ENCODE data around the gene LY6G5C. TPM values are rescaled to one million over a fixed set of nuclear protein-coding genes. Genes with fewer than 3 reads are reported as not detected.

The LY6G5C gene
- total and polyA plus RNA-seq, 2 donors (not counting 1 experiment from before 2014, with no cell fraction given): 0.83 to 2.0 TPM

DNA sequence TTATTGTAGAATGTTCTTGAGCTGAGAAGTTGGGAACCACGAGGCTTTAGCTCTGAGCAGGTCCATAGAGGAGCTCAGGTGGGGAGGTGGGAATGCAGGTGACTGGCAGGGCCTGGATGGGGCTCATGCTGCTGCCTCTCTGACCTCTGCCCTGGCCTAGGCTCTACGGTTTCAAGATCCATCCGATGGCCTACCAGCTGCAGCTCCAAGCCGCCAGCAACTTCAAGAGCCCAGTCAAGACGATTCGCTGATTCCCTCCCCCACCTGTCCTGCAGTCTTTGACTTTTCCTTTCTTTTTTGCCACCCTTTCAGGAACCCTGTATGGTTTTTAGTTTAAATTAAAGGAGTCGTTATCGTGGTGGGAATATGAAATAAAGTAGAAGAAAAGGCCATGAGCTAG, 11.2 kb downstream of the LY6G5C start, which contains the start of gene LY6G5B:
Gene LY6G5B (plus strand): TSS at position 301 of the 400 bp plus-strand sequence. CDS start 975 bp downstream, outside the sequence.
- Histone ChIP-seq H3K4me2 (ENCODE audit: extremely low read depth, insufficient read depth, low read length) (no peak within 1 kb of the TSS), H3K27me3 (ENCODE audit: control insufficient read depth, insufficient read depth, low read length) (no peaks in the 10 kb centered on the region), H3K79me2 (ENCODE audit: control insufficient read depth, insufficient read depth, low read length) (peaks cover 34% of the 10 kb centered on the region), H2AFZ (ENCODE audit: low read length) (no peak within 1 kb of the TSS), H3K36me3 (ENCODE audit: control insufficient read depth, insufficient read depth, low read length) (peaks cover 33% of the 10 kb centered on the region), H3K9ac (ENCODE audit: insufficient read depth, low read length) (no peak within 1 kb of the TSS), H3K27ac (ENCODE audit: insufficient read depth, low read length) (peak within 1 kb of the TSS; percentile 53), H3K9me3 (ENCODE audit: control insufficient read depth, insufficient read depth, low read depth, low read length) (no peaks in the 10 kb centered on the region), H3K4me3 (replicated peaks in 1 of 4; ENCODE audit: control extremely low read depth in 1 of 4, insufficient read depth in 1 of 4, low read depth in 3 of 4, low read length in 4 of 4) (no peak within 1 kb of the TSS), H4K20me1 (ENCODE audit: control insufficient read depth, extremely low read depth, insufficient read depth, low read length) (no peaks in the 10 kb centered on the region), H3K4me1 (ENCODE audit: control insufficient read depth, extremely low read depth, insufficient read depth, low read length) (peaks cover 10% of the 10 kb centered on the region)
- TF ChIP-seq, protein P1, sequence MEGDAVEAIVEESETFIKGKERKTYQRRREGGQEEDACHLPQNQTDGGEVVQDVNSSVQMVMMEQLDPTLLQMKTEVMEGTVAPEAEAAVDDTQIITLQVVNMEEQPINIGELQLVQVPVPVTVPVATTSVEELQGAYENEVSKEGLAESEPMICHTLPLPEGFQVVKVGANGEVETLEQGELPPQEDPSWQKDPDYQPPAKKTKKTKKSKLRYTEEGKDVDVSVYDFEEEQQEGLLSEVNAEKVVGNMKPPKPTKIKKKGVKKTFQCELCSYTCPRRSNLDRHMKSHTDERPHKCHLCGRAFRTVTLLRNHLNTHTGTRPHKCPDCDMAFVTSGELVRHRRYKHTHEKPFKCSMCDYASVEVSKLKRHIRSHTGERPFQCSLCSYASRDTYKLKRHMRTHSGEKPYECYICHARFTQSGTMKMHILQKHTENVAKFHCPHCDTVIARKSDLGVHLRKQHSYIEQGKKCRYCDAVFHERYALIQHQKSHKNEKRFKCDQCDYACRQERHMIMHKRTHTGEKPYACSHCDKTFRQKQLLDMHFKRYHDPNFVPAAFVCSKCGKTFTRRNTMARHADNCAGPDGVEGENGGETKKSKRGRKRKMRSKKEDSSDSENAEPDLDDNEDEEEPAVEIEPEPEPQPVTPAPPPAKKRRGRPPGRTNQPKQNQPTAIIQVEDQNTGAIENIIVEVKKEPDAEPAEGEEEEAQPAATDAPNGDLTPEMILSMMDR (conservative IDR thresholded peaks at IDR 0.05 in 1 of 2, IDR thresholded peaks at IDR 0.05 in 1 of 2; ENCODE audit: low read depth in 1 of 2, low read length in 2 of 2): no peak
- no peak for TF ChIP-seq EZH2 (IDR thresholded peaks at IDR 0.05; ENCODE audit: low read length, missing control alignments)
- no peak for DNase-seq (ENCODE audit: low read depth in 2 of 2)

DNA sequence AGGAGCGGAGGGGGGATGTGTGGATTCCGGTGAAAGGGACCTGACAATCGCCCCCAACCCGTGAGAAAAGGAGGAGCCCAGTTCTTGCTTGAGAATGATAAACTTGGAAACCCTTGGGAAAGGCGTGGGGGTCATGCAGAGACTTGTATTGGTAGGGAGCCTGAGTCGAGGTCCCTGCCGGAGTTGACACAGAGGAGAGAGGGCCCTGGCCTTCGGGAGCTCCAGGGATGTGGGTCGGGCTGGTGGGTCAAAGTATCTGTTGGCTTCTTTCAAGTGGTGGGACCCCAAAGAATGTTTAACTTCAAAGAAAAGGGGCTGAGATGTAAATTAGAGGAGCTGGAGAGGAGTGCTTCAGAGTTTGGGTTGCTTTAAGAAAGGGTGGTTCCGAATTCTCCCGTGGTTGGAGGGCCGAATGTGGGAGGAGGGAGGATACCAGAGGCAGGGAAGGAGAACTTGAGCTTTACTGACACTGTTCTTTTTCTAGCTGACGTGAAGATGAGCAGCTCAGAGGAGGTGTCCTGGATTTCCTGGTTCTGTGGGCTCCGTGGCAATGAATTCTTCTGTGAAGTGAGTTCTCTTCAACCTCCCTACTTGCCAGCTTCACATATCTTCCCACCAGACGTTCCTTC, 14.4 kb downstream of the LY6G5C start:
- Histone ChIP-seq H3K9me3 (ENCODE audit: control insufficient read depth, insufficient read depth, low read depth, low read length) (no peaks in the 10 kb centered on the region), H3K9ac (ENCODE audit: insufficient read depth, low read length) (peak overlapping the region; percentile 94), H3K4me1 (ENCODE audit: control insufficient read depth, extremely low read depth, insufficient read depth, low read length) (peaks cover 19% of the 10 kb centered on the region), H3K27ac (ENCODE audit: insufficient read depth, low read length) (peak overlapping the region; percentile 87), H4K20me1 (ENCODE audit: control insufficient read depth, extremely low read depth, insufficient read depth, low read length) (no peaks in the 10 kb centered on the region), H2AFZ (ENCODE audit: low read length) (no peak overlapping the region), H3K36me3 (ENCODE audit: control insufficient read depth, insufficient read depth, low read length) (peaks cover 27% of the 10 kb centered on the region), H3K79me2 (ENCODE audit: control insufficient read depth, insufficient read depth, low read length) (peaks cover 46% of the 10 kb centered on the region), H3K27me3 (ENCODE audit: control insufficient read depth, insufficient read depth, low read length) (no peaks in the 10 kb centered on the region), H3K4me2 (ENCODE audit: extremely low read depth, insufficient read depth, low read length) (peak overlapping the region; percentile 93), H3K4me3 (replicated peaks in 1 of 4; ENCODE audit: control extremely low read depth in 1 of 4, insufficient read depth in 1 of 4, low read depth in 3 of 4, low read length in 4 of 4) (peak overlapping the region; percentile 82 to 94 (median 86))
- no peak for TF ChIP-seq EZH2 (IDR thresholded peaks at IDR 0.05; ENCODE audit: low read length, missing control alignments)
- TF ChIP-seq, protein P1 (conservative IDR thresholded peaks at IDR 0.05 in 1 of 2, IDR thresholded peaks at IDR 0.05 in 1 of 2; ENCODE audit: low read depth in 1 of 2, low read length in 2 of 2): no peak
- no peak for DNase-seq (ENCODE audit: low read depth in 2 of 2)

DNA sequence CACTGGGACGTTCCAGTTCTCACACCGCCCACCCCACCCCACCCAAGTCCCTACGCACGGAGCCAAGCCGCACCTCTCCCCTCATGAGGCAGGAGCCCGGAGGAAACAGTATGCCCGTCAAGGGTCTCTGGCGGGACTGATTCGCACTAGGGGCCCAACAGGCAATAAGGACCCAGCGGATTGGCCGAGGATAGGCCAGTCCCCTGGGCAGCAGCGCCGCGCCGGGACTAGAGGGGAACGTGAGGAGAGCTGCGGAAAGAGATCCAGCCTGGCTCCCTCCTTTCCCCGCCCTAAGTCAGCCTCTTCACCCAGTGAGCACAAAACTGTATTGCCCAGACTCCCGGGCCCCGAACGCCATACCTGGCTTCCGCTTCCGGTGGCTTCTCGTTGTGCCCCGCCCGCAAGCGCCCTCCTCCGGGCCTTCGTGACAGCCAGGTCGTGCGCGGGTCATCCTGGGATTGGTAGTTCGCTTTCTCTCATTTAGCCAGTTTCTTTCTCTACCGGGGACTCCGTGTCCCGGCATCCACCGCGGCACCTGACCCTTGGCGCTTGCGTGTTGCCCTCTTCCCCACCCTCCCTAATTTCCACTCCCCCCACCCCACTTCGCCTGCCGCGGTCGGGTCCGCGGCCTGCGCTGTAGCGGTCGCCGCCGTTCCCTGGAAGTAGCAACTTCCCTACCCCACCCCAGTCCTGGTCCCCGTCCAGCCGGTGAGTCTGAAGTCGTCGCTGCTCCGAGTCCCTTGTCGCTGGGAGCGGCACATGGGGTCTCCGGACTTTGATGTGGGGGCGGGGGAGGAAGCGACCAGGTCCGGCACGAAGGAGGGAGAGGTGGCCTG, 15.1 kb downstream of the LY6G5C start, which contains the start of gene CSNK2B:
Gene CSNK2B (plus strand): TSS at position 580 of the 836 bp plus-strand sequence. CDS start 752 bp downstream, outside the sequence.
- peak within 1 kb of the TSS; percentile 87 for H3K27ac ChIP-seq (ENCODE audit: insufficient read depth, low read length)
- peak within 1 kb of the TSS; percentile 82 to 94 (median 86) for H3K4me3 ChIP-seq (replicated peaks in 1 of 4; ENCODE audit: control extremely low read depth in 1 of 4, insufficient read depth in 1 of 4, low read depth in 3 of 4, low read length in 4 of 4)
- DNase-seq (ENCODE audit: low read depth in 2 of 2): peak; percentile 97
- no peaks in the 10 kb centered on the region for H3K27me3 ChIP-seq (ENCODE audit: control insufficient read depth, insufficient read depth, low read length)
- H3K36me3 ChIP-seq (ENCODE audit: control insufficient read depth, insufficient read depth, low read length): peaks cover 22% of the 10 kb centered on the region
- no peak for TF ChIP-seq EZH2 (IDR thresholded peaks at IDR 0.05; ENCODE audit: low read length, missing control alignments)
- TF ChIP-seq, protein P1 (conservative IDR thresholded peaks at IDR 0.05 in 1 of 2, IDR thresholded peaks at IDR 0.05 in 1 of 2; ENCODE audit: low read depth in 1 of 2, low read length in 2 of 2): peak in 1 of 2 donors; percentile 18
- H3K9me3 ChIP-seq (ENCODE audit: control insufficient read depth, insufficient read depth, low read depth, low read length): no peaks in the 10 kb centered on the region
- H3K9ac ChIP-seq (ENCODE audit: insufficient read depth, low read length): peak within 1 kb of the TSS; percentile 94
- H3K4me1 ChIP-seq (ENCODE audit: control insufficient read depth, extremely low read depth, insufficient read depth, low read length): peaks cover 23% of the 10 kb centered on the region
- peaks cover 46% of the 10 kb centered on the region for H3K79me2 ChIP-seq (ENCODE audit: control insufficient read depth, insufficient read depth, low read length)
- peak within 1 kb of the TSS; percentile 60 for H2AFZ ChIP-seq (ENCODE audit: low read length)
- H3K4me2 ChIP-seq (ENCODE audit: extremely low read depth, insufficient read depth, low read length): peak within 1 kb of the TSS; percentile 95
- no peaks in the 10 kb centered on the region for H4K20me1 ChIP-seq (ENCODE audit: control insufficient read depth, extremely low read depth, insufficient read depth, low read length)
